Measurements from ENCODE around the gene NAXE. TPM values are rescaled to one million over a fixed set of nuclear protein-coding genes. Genes with fewer than 3 reads are reported as not detected.
A peak's percentile ranks its signal among the peaks of the same experiment; 100 is the strongest.
"Not testable (repeated sequence)": the region's sequence is repeated elsewhere in the genome, so short reads cannot be mapped to it uniquely, and the experiment has no call there.

Gene NAXE
- 106 and 116 TPM in 2 replicates for total RNA-seq (2014; rRNA removed; shearing (Covaris generic))
- polyA plus RNA-seq (2015; cell fraction: cytosol; rRNA removed) = 51.7 and 61.8 TPM in 2 replicates
- polyA plus RNA-seq (2015; cell fraction: nucleus; rRNA removed) = 23.7 and 25.8 TPM in 2 replicates

- DNase-seq (ENCODE audit: low read depth) = peak; percentile 63
Measured at GRCh38 chr1:156591432-156592157, at the start of gene NAXE. TSS of gene NAXE (plus strand) at chr1:156591776. CDS start at chr1:156591805, 29 bp downstream.

DNA sequence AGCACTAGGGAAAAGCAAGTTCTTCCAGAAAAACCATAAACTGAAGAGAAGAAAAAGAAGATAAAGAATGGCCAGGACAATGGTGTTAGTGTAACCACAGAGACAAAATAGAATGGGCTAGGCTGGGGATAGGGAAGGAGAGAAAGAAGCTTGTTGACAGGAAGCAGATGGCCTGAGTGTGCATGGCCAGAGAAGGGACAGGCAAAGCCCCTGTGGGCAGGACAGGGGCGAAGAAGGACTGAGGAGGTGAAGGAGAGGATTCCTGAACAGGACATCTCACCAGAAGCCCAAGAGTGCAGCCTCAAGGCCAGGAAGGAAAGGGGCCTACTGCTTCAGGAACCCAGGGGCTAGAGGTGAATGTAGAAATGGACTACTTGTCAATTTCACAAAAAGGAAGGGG lies 48.5 kb upstream of the NAXE start:
- no peak for DNase-seq (ENCODE audit: low read depth)

DNA sequence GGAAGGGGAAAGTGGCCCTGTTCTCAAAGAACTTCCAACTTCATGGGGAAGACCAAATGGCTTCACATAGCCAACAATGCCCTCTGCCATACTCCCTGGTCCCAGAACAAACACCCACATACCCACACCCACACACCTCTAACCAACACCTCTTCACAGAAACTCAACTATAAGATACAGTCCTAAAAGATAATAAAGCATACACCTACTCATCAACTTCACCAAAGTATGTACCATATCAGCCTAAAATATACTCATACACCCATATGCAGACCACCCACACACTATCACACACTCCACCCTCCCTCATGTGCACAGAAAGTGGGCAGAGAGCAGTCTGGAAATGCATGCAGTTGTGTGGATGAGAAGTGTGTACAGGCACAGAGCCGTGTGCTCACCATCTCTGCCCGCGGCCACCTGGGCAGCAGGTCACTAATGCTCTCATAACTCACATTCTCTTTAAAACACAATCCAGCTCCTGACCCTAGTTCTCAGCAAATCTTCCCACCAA lies 46.9 kb upstream of the NAXE start:
- no peak for DNase-seq (ENCODE audit: low read depth)

DNA sequence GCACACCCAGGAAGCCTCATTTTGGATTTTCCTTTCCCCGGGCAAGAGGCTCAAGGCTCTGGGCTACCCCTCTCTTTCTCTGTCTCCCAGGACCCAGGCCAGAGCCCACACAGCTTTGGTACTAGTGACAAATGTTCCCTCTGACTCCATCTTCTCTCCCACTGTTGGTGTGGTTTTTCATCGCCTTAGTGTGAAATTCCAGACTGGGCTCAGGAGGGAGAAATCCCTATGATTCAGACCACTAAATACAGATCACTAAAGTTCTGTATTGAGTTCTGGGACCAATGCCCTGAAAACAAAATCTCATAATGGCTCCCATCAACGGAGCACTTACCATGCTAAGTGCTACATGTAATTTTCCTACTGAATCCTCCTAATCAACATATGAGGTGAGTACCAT lies 45.3 kb upstream of the NAXE start:
- DNase-seq (ENCODE audit: low read depth) = no peak

DNA sequence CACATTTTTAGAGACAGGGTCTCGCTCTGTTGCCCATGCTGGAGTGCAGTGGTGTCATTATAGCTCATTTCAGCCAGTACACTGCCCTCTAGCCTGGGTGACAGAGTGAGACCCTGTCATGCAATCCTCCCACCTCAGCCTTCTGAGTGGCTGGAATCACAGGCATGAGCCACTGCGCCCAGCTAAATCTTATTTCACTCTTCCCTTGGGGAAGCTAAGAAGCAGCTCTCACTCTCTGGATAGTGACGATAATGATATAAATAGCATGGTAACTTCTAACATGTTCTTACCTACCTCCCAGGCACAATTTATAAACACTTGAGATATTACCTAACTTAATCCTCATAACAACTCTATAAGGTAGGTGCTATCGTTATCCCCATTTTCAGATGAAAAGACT lies 44.1 kb upstream of the NAXE start:
- no peak for DNase-seq (ENCODE audit: low read depth)

- no peak for DNase-seq (ENCODE audit: low read depth)
Measured at GRCh38 chr1:156547982-156548381, 43.6 kb upstream of the NAXE start.

GRCh38 chr1:156549390-156549789 lies 42.2 kb upstream of the NAXE start:
- no peak for DNase-seq (ENCODE audit: low read depth)

DNA sequence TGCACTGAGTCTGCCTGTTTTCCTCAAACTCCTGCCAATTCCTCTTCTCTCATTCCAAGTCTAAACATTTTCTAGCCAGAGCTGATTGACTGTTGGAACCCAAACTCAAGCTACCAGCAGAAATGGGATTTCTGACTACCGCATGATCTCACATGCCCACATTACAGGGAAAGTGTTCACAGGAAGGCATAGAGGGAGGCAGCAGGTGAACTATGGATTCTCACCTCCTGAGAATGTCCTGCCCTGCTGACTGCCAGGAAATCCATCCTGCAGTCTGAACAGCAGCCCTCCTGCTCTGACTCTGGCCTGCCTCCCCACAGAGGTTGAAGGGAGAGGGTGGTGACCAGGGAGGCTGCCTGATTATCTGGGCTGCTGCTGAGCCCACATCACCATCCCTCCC lies 41.7 kb upstream of the NAXE start:
- DNase-seq (ENCODE audit: low read depth) = no peak

DNA sequence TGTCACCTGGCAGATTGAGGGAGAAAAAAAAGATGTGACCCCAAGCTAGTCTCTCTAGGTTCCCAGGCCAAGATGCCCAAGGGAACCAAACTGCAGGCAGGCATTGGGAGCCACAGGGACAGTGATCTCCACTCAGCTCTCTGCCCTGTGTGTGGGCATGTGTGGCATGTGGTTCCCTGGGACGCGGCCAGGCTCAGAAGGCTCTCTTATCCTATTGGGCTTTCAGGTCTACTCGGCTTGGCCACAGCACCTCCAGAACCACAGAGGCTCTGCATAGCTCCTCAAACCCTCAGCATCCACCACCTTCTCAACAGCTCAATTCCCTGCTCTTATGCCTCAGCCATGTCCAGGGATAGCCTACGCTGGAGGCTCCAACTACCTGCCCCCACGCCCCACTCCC lies 41.2 kb upstream of the NAXE start:
- no peak for DNase-seq (ENCODE audit: low read depth)

DNA sequence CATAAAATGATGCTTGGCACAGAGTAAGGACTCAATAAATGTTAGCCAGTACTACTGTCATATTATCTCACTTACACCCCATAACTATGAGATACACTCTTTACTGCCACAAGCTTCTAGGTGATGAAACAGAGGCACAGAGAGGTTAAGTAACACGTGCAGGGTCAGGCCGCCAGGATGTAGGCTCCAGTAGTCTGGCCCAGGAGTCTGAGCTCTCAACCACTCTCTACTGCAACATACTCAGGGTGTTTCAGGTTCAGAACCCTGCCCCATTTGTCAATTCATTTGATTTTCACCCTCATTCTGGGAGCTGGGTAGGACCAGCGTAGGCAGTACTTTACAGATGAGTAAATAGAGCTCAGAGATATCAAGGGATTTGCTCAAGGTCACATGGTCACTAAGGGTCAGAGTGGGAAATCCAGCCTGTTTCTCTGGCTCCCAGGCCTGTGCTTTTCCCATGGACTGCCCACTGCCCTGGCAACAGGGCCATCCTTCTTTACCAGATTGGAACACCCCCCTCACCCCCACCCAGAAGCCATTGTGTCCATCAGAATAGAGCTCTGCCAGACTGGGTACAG lies 40.4 kb upstream of the NAXE start:
- no peak for DNase-seq (ENCODE audit: low read depth)

DNA sequence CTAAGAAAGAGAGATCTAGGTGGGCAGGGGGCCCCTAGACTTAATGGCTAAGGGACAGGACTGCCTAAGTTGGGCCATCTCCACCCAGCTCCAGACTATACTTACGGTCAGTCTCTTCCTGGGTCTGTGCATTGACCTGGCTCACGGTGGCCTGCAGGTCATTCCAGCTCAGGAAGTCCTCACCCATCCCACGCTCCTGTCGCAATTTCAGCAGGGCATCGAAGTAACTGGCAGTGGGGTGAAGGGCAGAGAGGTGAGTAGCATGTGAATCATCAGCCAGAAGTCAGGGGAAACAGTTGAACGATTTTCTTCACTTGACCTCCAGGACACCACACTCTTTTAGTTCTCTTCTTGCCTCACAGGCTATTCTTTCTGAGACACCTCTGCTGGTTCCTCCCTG lies 39.7 kb upstream of the NAXE start:
- DNase-seq (ENCODE audit: low read depth) = peak; percentile 88

DNA sequence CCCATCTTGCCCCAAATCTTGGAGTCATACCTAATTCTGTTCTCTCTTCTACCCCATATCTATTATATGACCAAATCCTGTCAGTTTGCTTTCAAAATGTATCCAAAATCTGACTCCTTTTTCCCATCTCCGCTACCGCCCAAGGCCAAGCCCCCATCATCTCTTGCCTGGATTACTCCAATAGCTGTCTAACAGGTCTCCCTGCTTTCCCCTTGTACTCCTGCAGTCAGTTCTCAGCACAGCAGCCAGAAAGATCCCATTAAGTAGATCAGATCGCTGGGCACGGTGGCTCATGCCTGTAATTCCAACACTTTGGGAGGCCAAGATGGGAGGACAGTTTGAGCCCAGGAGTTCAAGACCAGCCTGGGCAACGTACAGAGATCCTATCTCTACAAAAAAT lies 39.1 kb upstream of the NAXE start:
- no peak for DNase-seq (ENCODE audit: low read depth)

GRCh38 chr1:156552937-156553336 lies 38.6 kb upstream of the NAXE start:
- DNase-seq (ENCODE audit: low read depth) = not testable (repeated sequence)

- DNase-seq (ENCODE audit: low read depth) = no peak
Measured at GRCh38 chr1:156553860-156554485, 37.6 kb upstream of the NAXE start.

- DNase-seq (ENCODE audit: low read depth) = no peak
Measured at GRCh38 chr1:156554971-156555370, 36.6 kb upstream of the NAXE start.

GRCh38 chr1:156555715-156556114 lies 35.9 kb upstream of the NAXE start:
- DNase-seq (ENCODE audit: low read depth) = no peak

DNA sequence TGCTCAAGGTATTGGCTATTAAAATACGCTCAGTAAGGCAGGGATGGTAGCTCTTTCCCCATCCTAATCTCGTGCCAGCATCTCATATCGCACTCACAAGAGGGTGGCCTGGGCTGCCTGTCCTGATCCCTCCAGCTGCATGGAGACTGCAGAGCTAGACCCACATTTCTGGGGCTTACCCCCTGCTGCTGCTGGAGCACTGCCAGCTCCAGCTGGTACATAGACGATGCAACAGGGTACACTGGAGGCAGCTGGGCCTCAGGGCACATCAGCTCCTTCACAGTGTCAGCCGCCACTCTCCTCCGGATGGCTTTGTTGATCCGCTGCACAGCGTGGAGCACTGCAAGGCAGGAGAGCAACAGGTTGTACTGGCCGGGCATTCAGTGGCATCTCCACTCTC lies 35.2 kb upstream of the NAXE start:
- no peak for DNase-seq (ENCODE audit: low read depth)

DNA sequence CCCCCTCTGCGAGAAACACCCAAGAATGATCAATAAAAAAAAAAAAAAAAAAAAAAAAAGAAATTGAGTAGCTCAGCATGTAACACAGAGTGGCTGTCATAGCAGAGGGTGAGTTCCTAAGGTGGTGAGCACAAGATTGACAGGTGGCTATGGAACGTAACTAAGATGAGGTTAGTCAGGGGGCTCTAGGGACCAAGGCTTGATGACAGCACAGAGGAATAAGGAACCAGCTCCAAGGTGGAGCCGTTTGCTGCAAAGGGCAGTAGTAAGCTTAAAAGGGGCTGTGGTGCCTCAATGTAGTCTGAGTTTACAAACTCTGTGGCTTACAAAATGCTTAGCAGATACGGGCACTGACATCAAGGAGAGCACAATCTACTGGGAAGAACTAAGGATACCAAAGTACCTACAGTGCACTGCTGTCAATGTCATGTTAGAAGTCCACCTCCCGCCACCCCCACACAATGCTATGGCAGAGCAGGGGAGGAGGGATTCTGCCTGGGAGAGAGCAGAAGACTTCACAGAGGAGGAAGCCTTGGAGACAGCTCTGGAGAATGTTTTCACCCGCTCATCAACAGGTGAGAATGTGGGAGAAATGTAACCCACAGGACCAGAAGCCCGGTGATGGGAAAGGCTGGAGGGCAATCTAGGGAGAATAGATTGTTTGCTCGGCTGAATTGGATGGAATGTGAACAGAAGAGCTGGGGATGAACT lies 32.3 kb upstream of the NAXE start:
- DNase-seq (ENCODE audit: low read depth) = no peak

DNA sequence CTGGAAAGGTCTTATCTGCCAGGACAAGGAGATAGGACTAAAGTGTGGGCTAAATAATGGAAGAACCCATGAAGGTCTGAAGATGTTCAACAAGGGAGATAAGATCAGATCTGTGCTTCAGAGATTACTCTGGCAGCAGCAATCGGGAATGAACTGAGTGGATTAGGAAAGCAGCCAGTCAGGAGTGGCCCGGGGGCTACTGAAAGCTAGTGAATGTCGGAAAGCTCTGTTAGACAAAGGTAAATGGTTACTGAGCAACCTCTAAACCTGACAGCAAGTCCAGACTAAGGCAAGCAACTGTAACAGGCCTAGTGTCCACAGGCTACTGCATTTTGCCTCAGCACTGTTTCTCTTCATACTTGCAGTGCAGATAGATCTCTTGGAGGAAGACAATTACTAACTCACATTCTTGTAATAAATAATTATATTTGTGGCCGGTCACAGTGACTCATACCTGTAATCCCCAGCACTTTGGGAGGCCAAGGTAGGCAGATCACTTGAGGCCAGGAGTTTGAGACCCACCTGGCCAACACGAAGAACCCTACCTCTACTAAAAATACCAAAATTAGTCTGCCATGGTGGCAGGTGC lies 31.7 kb upstream of the NAXE start:
- DNase-seq (ENCODE audit: low read depth) = no peak

DNA sequence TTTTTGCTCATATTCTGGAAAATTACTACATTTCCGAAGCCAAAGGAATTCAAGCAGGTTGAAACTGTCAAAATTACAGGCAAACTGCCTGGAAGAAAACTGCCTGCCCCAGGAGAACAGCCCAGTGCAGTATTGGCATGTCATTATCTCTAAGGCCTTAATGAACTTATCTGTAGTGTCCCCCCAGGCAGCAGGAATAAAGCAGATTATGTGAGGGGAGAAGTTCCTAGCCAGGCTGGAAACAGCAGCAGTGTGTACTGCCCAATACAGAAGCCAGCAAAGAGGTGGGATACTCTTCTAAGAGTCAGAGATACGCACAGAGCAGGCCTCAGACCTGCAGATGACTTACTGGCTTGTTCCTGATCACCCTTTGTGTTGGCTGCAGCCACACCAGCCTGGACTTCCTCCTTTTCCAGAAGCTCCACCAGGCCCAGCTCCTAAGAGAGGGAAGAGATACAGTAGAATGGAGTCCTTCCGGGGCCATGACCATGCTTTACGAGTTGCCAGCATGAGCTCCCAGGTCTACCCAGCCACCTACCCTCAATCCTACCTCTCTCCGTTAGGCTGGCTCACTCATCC lies 30.9 kb upstream of the NAXE start:
- no peak for DNase-seq (ENCODE audit: low read depth)

DNA sequence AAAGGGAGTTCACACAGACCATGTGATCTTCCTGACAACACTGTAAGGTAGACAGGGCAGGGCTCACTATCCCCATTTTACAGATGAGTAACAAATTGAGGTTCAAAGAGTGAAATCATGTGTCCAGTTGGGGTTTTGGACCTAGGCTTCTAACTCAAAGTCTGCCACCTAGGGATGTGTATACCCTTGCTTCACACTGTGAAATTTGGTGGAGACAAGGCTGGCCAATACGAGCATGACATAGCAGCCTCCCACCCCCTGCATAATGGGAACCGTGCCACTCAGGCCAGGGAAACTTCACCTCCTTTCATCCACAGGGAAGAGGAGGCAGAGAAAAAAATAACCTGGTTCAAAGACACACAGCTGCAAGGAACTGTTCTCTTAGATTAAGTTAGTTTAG lies 26.1 kb upstream of the NAXE start:
- no peak for DNase-seq (ENCODE audit: low read depth)
